ENCODE measurements around the gene XPNPEP3.
"Not testable (repeated sequence)": the region's sequence is repeated elsewhere in the genome, so short reads cannot be mapped to it uniquely, and the experiment has no call there.

The XPNPEP3 gene

GRCh38 chr22:40857309-40857855, 434 bp downstream of the XPNPEP3 start:
- DNase-seq (ENCODE audit: low spot score), result no peak

- no peak for DNase-seq (ENCODE audit: low spot score)
Measured at GRCh38 chr22:40862013-40862412, 5.1 kb downstream of the XPNPEP3 start, which contains the start of gene DNAJB7. Gene DNAJB7, minus strand, starts transcription at chr22:40862113. Its CDS starts 119 bp downstream, at chr22:40861994.

- DNase-seq (ENCODE audit: low spot score), result no peak
Measured at GRCh38 chr22:40862537-40862936, 5.6 kb downstream of the XPNPEP3 start.

GRCh38 chr22:40867109-40867508, 10.2 kb downstream of the XPNPEP3 start:
- DNase-seq (ENCODE audit: low spot score), result no peak

GRCh38 chr22:40868379-40868778, 11.4 kb downstream of the XPNPEP3 start:
- DNase-seq (ENCODE audit: low spot score), result not testable (repeated sequence)

- no peak for DNase-seq (ENCODE audit: low spot score)
Measured at GRCh38 chr22:40874016-40874415, 17.1 kb downstream of the XPNPEP3 start.

- DNase-seq (ENCODE audit: low spot score), result no peak
Measured at GRCh38 chr22:40875111-40875510, 18.2 kb downstream of the XPNPEP3 start.

- no peak for DNase-seq (ENCODE audit: low spot score)
Measured at GRCh38 chr22:40876907-40877306, 20.0 kb downstream of the XPNPEP3 start.

GRCh38 chr22:40877488-40877887, 20.5 kb downstream of the XPNPEP3 start:
- DNase-seq (ENCODE audit: low spot score), result no peak

- no peak for DNase-seq (ENCODE audit: low spot score)
Measured at GRCh38 chr22:40878922-40879321, 22.0 kb downstream of the XPNPEP3 start.

- no peak for DNase-seq (ENCODE audit: low spot score)
Measured at GRCh38 chr22:40889116-40889515, 32.2 kb downstream of the XPNPEP3 start.

GRCh38 chr22:40890881-40891280, 33.9 kb downstream of the XPNPEP3 start:
- DNase-seq (ENCODE audit: low spot score), result no peak

GRCh38 chr22:40894417-40894816, 37.5 kb downstream of the XPNPEP3 start:
- no peak for DNase-seq (ENCODE audit: low spot score)

- peak; percentile 74 for DNase-seq (ENCODE audit: low spot score)
Measured at GRCh38 chr22:40898850-40899357, 42.0 kb downstream of the XPNPEP3 start.

GRCh38 chr22:40904101-40904500, 47.2 kb downstream of the XPNPEP3 start:
- DNase-seq (ENCODE audit: low spot score), result no peak

- no peak for DNase-seq (ENCODE audit: low spot score)
Measured at GRCh38 chr22:40908895-40909294, 51.9 kb downstream of the XPNPEP3 start.

- no peak for DNase-seq (ENCODE audit: low spot score)
Measured at GRCh38 chr22:40911772-40912171, 54.8 kb downstream of the XPNPEP3 start.

GRCh38 chr22:40912987-40913386, 56.0 kb downstream of the XPNPEP3 start:
- not testable (repeated sequence) for DNase-seq (ENCODE audit: low spot score)

GRCh38 chr22:40919446-40919845, 62.5 kb downstream of the XPNPEP3 start:
- no peak for DNase-seq (ENCODE audit: low spot score)

GRCh38 chr22:40920526-40920925, 63.6 kb downstream of the XPNPEP3 start:
- no peak for DNase-seq (ENCODE audit: low spot score)

- DNase-seq (ENCODE audit: low spot score), result peak; percentile 82
Measured at GRCh38 chr22:40922484-40923303, 65.7 kb downstream of the XPNPEP3 start.

- no peak for DNase-seq (ENCODE audit: low spot score)
Measured at GRCh38 chr22:40928657-40929056, 71.7 kb downstream of the XPNPEP3 start.

GRCh38 chr22:40932396-40932795, 75.4 kb downstream of the XPNPEP3 start:
- DNase-seq (ENCODE audit: low spot score), result no peak
